Measurements from ENCODE around the gene BMP8B. TPM values are rescaled to one million over a fixed set of nuclear protein-coding genes. Genes with fewer than 3 reads are reported as not detected.

BMP8B gene
- total and polyA plus RNA-seq, 2 experiments from 2014 or later = 3.1 to 7.6 TPM

DNA sequence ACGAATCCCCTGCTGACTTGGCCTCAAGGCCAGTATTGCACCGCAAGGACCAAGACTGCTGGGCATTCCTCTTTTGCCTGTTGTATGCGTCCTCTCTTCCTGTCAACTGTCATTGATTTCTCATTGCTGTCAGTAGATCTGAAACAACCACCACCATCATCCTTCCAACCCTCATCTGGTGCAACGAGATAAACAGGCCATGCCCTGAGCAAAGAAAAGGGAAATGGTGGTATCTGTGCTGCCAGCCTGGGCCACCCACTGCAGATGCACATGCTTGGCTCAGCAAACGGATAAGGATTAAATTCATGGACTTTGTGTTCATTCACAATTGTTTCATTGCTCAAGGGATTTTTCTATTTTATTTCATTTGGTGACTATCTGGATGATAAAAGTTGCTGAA lies 31.2 kb downstream of the BMP8B start:
- Histone ChIP-seq H3K4me3 (no peak overlapping the region), H3K27ac (no peak overlapping the region), H3K4me1 (ENCODE audit: insufficient read depth) (no peaks in the 10 kb centered on the region), H3K79me2 (no peaks in the 10 kb centered on the region), H3K4me2 (no peak overlapping the region), H3K9me2 (replicated peaks; ENCODE audit: insufficient read depth) (no peaks in the 10 kb centered on the region), H3K9me3 (ENCODE audit: low read depth) (no peaks in the 10 kb centered on the region), H4K20me1 (ENCODE audit: insufficient read depth, poor library complexity, severe bottlenecking) (no peaks in the 10 kb centered on the region), H3K27me3 (no peaks in the 10 kb centered on the region), H2AFZ (no peak overlapping the region), H3K36me3 (replicated peaks; ENCODE audit: insufficient read depth, low read depth) (no peaks in the 10 kb centered on the region)
- 94% methylated on average over 5 of the region's 5 CpGs for WGBS (ENCODE audit: low lambda C conversion rate, missing lambda C conversion rate)
- TF ChIP-seq, protein P1, sequence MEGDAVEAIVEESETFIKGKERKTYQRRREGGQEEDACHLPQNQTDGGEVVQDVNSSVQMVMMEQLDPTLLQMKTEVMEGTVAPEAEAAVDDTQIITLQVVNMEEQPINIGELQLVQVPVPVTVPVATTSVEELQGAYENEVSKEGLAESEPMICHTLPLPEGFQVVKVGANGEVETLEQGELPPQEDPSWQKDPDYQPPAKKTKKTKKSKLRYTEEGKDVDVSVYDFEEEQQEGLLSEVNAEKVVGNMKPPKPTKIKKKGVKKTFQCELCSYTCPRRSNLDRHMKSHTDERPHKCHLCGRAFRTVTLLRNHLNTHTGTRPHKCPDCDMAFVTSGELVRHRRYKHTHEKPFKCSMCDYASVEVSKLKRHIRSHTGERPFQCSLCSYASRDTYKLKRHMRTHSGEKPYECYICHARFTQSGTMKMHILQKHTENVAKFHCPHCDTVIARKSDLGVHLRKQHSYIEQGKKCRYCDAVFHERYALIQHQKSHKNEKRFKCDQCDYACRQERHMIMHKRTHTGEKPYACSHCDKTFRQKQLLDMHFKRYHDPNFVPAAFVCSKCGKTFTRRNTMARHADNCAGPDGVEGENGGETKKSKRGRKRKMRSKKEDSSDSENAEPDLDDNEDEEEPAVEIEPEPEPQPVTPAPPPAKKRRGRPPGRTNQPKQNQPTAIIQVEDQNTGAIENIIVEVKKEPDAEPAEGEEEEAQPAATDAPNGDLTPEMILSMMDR (IDR thresholded peaks at IDR 0.05; ENCODE audit: poor library complexity) = no peak
- TF ChIP-seq EZH2phosphoT487 (IDR thresholded peaks at IDR 0.05; ENCODE audit: low read depth, severe bottlenecking, unreplicated experiment) = no peak
- TF ChIP-seq EZH2 (IDR thresholded peaks at IDR 0.05; ENCODE audit: borderline replicate concordance) = no peak
- no peak for DNase-seq (ENCODE audit: low spot score)

DNA sequence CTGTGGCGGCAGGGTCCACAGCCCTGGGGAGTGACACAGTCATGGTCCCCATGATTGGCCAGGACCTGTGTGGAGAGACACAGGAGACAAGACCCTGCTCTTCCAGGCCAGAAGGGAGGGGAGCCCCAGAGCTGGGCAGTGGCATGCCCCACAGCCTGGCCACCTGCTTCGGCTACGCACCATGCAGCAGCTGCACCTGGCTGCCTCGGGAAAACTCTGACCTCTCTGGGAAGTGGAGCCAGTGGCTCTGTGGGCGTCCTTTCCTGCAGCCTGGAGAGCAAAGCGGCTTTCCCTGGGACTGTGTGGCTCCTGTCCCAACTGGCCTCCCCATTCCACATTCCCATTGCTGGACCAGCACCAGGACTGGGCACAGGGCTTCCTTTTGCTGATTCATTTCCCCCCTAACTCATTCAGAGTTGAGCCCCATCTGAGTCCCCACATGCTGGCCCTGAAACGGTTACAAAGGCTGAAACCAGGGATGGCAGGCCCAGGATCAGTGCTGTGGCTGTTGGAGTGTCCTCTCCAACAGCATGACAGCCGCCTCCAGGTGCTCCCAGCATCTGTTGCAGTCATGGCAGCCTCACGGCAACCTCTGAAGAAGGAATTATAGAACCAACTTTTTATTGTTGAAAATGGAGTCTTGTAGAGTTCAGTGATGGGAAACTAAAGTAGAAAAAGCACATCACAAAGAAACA lies 32.6 kb downstream of the BMP8B start:
- H3K9me2 ChIP-seq (replicated peaks; ENCODE audit: insufficient read depth) = no peaks in the 10 kb centered on the region
- no peak overlapping the region for H2AFZ ChIP-seq
- no peaks in the 10 kb centered on the region for H3K4me1 ChIP-seq (ENCODE audit: insufficient read depth)
- no peaks in the 10 kb centered on the region for H3K36me3 ChIP-seq (replicated peaks; ENCODE audit: insufficient read depth, low read depth)
- WGBS (ENCODE audit: low lambda C conversion rate, missing lambda C conversion rate) = 94% methylated on average over 9 of the region's 9 CpGs
- no peaks in the 10 kb centered on the region for H3K79me2 ChIP-seq
- TF ChIP-seq, protein P1 (IDR thresholded peaks at IDR 0.05; ENCODE audit: poor library complexity) = no peak
- no peak for TF ChIP-seq EZH2 (IDR thresholded peaks at IDR 0.05; ENCODE audit: borderline replicate concordance)
- no peak for TF ChIP-seq EZH2phosphoT487 (IDR thresholded peaks at IDR 0.05; ENCODE audit: low read depth, severe bottlenecking, unreplicated experiment)
- no peak overlapping the region for H3K27ac ChIP-seq
- H3K4me2 ChIP-seq = no peak overlapping the region
- no peak overlapping the region for H3K4me3 ChIP-seq
- no peak for DNase-seq (ENCODE audit: low spot score)
- H3K9me3 ChIP-seq (ENCODE audit: low read depth) = no peaks in the 10 kb centered on the region
- H3K27me3 ChIP-seq = no peaks in the 10 kb centered on the region
- no peaks in the 10 kb centered on the region for H4K20me1 ChIP-seq (ENCODE audit: insufficient read depth, poor library complexity, severe bottlenecking)

DNA sequence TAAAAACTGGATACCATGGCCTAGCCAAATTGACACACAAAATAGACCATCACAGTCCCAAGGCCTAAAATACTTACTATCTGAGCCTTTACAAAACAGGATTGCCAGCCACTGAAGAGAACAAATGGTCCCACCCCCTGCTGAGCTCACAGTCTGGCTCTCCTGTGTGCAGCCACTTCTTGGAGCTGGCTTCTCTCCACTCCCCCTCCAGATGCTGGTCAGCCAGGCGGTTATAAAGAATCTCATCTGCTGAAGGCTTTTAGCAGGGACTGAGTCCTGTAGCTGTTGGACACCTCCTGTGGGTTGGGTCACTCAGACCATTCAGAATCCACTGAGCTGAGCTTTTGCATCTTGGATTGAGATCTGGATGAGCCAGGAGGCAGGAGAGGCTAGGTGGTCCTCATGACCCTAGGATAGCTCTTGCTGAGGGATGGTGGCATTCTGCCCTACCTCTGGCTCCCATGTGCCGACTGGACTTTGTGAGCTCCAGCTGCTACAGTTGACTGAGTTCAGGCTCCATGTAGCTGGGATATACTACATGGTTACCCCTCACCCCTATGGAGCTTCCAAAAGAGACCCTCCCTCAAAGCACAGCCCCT lies 33.7 kb downstream of the BMP8B start:
- Histone ChIP-seq H3K4me2 (no peak overlapping the region), H3K9me2 (replicated peaks; ENCODE audit: insufficient read depth) (no peaks in the 10 kb centered on the region), H3K79me2 (no peaks in the 10 kb centered on the region), H3K36me3 (replicated peaks; ENCODE audit: insufficient read depth, low read depth) (no peaks in the 10 kb centered on the region), H3K4me3 (no peak overlapping the region), H3K27ac (no peak overlapping the region), H2AFZ (no peak overlapping the region), H4K20me1 (ENCODE audit: insufficient read depth, poor library complexity, severe bottlenecking) (no peaks in the 10 kb centered on the region), H3K9me3 (ENCODE audit: low read depth) (no peaks in the 10 kb centered on the region), H3K4me1 (ENCODE audit: insufficient read depth) (no peaks in the 10 kb centered on the region), H3K27me3 (no peaks in the 10 kb centered on the region)
- 68% methylated on average over 2 of the region's 2 CpGs for WGBS (ENCODE audit: low lambda C conversion rate, missing lambda C conversion rate)
- DNase-seq (ENCODE audit: low spot score) = no peak
- TF ChIP-seq EZH2 (IDR thresholded peaks at IDR 0.05; ENCODE audit: borderline replicate concordance) = no peak
- TF ChIP-seq EZH2phosphoT487 (IDR thresholded peaks at IDR 0.05; ENCODE audit: low read depth, severe bottlenecking, unreplicated experiment) = no peak
- TF ChIP-seq, protein P1 (IDR thresholded peaks at IDR 0.05; ENCODE audit: poor library complexity) = no peak

Measured in hepatocyte (in vitro differentiated cells).